ENCODE measurements around the gene SLC12A1. TPM values are rescaled to one million over a fixed set of nuclear protein-coding genes. Genes with fewer than 3 reads are reported as not detected.

SLC12A1 gene
- total RNA-seq = not detected

DNA sequence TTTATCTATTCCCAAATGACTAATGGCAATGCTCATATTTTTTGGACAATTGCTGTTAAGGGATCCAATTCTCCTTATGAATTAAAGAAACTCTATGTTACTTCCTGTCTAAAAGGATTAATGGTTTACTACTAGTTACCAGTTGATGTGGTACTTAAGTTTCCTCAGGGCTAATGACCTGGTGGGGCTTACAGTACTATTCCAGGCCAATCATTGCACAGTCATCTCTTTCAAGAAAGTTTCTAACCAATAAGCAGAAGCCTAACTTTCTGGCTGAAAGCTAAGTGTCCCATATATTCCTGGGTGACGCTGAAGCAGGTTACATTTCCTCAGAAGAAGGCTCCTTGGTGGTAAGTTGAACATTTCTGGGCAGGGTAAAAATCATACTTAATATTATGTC, at the start of gene SLC12A1:
Gene SLC12A1, plus strand, starts transcription at position 322 of the 400 bp plus-strand sequence. CDS start 1,418 bp downstream, outside the sequence.
- Histone ChIP-seq H3K27ac (no peak within 1 kb of the TSS), H3K4me3 (no peak within 1 kb of the TSS)
- no peak for DNase-seq

DNA sequence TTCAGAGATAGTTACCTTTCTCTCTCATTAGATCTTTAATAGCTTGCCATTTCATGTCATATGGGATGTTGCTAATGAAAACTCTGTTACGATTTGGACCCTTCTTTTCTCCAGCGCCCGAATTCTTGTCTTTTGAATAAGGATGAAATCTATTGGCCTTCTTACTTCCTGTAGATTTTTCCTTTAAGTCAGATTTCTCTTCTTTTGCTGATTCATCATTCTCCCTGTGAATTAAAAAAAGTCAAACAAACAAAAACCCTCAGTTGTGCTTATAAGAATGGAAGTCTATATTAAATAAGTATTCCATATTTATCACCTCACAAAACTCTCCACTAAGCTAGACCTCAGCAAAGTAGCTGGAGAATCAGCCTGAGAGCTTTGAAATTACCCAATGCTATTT, 37.5 kb upstream of the SLC12A1 start:
- Histone ChIP-seq H3K4me1 (no peaks in the 10 kb centered on the region), H3K9me3 (no peaks in the 10 kb centered on the region), H3K27ac (no peak overlapping the region), H3K4me3 (no peak overlapping the region), H3K27me3 (no peaks in the 10 kb centered on the region), H3K36me3 (no peaks in the 10 kb centered on the region)
- TF ChIP-seq POLR2A (IDR thresholded peaks at IDR 0.05) = no peak
- TF ChIP-seq, protein P1, sequence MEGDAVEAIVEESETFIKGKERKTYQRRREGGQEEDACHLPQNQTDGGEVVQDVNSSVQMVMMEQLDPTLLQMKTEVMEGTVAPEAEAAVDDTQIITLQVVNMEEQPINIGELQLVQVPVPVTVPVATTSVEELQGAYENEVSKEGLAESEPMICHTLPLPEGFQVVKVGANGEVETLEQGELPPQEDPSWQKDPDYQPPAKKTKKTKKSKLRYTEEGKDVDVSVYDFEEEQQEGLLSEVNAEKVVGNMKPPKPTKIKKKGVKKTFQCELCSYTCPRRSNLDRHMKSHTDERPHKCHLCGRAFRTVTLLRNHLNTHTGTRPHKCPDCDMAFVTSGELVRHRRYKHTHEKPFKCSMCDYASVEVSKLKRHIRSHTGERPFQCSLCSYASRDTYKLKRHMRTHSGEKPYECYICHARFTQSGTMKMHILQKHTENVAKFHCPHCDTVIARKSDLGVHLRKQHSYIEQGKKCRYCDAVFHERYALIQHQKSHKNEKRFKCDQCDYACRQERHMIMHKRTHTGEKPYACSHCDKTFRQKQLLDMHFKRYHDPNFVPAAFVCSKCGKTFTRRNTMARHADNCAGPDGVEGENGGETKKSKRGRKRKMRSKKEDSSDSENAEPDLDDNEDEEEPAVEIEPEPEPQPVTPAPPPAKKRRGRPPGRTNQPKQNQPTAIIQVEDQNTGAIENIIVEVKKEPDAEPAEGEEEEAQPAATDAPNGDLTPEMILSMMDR (IDR thresholded peaks at IDR 0.05) = no peak
- no peak for DNase-seq

More for the DNA sequence above, at the start of gene SLC12A1:
- Histone ChIP-seq H3K36me3 (no peaks in the 10 kb centered on the region), H3K27me3 (no peaks in the 10 kb centered on the region), H3K9me3 (no peaks in the 10 kb centered on the region), H3K4me1 (no peaks in the 10 kb centered on the region)
- TF ChIP-seq POLR2A (IDR thresholded peaks at IDR 0.05) = no peak
- TF ChIP-seq, protein P1 (IDR thresholded peaks at IDR 0.05) = no peak

DNA sequence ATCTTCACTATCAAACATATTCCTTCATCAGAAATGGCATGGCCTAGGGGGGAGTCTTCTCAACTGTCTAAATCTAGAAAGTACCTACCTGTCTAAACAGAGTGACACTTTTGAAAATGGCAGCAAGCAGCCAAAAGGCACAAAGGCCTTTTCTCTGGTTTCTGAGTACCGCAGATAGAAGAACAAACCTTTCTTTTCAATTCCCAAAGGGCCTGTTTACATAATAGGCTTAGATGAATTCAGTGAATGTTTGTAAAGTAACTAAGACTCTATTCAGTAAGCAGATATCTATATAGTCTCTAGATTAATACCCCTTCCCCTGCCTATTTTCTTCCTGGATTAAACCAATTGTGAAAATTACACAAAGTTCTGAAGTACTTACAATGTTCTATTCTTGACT, 35.1 kb upstream of the SLC12A1 start:
- Histone ChIP-seq H3K27me3 (no peaks in the 10 kb centered on the region), H3K4me1 (no peaks in the 10 kb centered on the region), H3K36me3 (no peaks in the 10 kb centered on the region), H3K27ac (no peak overlapping the region), H3K4me3 (no peak overlapping the region), H3K9me3 (no peaks in the 10 kb centered on the region)
- TF ChIP-seq, protein P1 (IDR thresholded peaks at IDR 0.05) = no peak
- no peak for TF ChIP-seq POLR2A (IDR thresholded peaks at IDR 0.05)
- no peak for DNase-seq

DNA sequence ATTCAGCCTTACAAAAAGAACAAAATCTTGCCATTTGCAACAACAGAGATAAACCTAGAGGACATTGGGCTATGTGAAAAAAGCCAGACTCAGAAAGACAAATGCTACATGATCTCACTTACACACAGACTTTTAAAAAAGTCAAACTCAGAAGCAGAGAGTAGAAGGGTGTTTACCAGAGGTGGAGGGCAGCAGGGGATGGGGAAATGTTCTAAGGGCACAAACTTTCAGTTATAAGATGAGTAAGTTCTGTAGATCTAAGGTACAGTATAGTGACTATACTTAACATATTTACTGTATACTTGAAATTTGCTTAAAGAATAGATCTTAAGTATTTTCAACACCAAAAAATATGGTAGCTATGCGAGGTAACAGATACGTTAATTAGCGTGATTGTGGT, 31.0 kb upstream of the SLC12A1 start:
- Histone ChIP-seq H3K4me1 (peaks cover 0 to 10% (median 0%) of the 10 kb centered on the region in 4 donors), H3K36me3 (no peaks in the 10 kb centered on the region), H3K9me3 (no peaks in the 10 kb centered on the region), H3K4me3 (no peak overlapping the region), H3K27me3 (no peaks in the 10 kb centered on the region), H3K27ac (no peak overlapping the region)
- no peak for DNase-seq
- TF ChIP-seq, protein P1 (IDR thresholded peaks at IDR 0.05) = no peak
- TF ChIP-seq POLR2A (IDR thresholded peaks at IDR 0.05) = no peak

DNA sequence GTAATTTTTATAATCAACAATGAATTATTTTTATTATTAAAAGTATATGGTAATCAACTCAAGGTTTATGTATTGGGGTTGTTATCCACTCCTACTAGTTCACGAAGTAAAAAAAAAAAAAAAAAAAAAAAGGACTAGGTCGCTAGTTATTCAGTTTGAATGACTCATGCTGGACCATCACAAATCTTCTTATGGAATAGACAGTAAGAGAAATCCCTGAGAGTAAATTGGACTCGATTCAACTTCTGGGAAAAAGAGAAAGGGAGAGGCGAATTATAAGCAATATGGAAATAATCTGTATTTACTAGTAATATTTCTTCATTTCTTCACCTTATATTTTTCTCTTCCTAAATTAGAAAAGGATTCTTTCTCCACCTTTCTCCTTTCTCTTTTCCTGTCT, 30.0 kb upstream of the SLC12A1 start:
- no peak overlapping the region for H3K4me3 ChIP-seq
- no peaks in the 10 kb centered on the region for H3K36me3 ChIP-seq
- H3K27me3 ChIP-seq = no peaks in the 10 kb centered on the region
- H3K4me1 ChIP-seq = peaks cover 0 to 10% (median 0%) of the 10 kb centered on the region in 4 donors
- H3K9me3 ChIP-seq = no peaks in the 10 kb centered on the region
- no peak overlapping the region for H3K27ac ChIP-seq
- no peak for DNase-seq
- TF ChIP-seq, protein P1 (IDR thresholded peaks at IDR 0.05) = no peak
- TF ChIP-seq POLR2A (IDR thresholded peaks at IDR 0.05) = no peak

DNA sequence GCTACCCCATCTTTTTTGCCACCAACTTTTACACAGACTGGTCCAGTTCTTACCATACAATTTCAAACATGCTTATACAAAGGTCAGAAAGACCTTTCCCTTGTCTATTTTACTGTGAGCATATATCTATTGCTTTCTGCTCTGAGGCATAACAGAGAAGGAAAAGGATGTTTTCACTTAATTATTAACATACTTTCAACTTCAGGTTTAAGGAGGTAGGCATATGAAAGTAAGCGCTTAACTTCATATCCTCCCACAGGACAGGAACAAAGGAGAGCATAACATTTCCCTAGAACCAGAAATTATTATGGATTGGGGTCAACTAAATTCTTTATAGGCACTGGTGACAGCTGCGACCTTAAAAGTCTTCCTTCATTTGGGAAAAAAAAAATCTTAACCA, 29.1 kb upstream of the SLC12A1 start:
- no peaks in the 10 kb centered on the region for H3K36me3 ChIP-seq
- H3K9me3 ChIP-seq = no peaks in the 10 kb centered on the region
- no peaks in the 10 kb centered on the region for H3K27me3 ChIP-seq
- no peak for TF ChIP-seq POLR2A (IDR thresholded peaks at IDR 0.05)
- TF ChIP-seq, protein P1 (IDR thresholded peaks at IDR 0.05) = no peak
- peaks cover 0 to 10% (median 0%) of the 10 kb centered on the region in 4 donors for H3K4me1 ChIP-seq
- H3K4me3 ChIP-seq = peak overlapping the region in 1 of 4 donors; percentile 84
- H3K27ac ChIP-seq = peak overlapping the region in 1 of 4 donors; percentile 79
- DNase-seq = no peak

Measured in Peyer's patch (tissue), 4 donors.